A549 (cell line): ENCODE measurements around the gene CPED1. TPM values are rescaled to one million over a fixed set of nuclear protein-coding genes. Genes with fewer than 3 reads are reported as not detected.

ENCODE experiments used
- ATAC-seq, 2 experiments: fragments of 200-7000 bp in 1 of 2; fragments of >200 bp in 1 of 2; cut with Nextera tagmentation in 1 of 2; cut with Tn5 transposase in 1 of 2; 3 replicates each; pipeline versions ENCODE4 v1.8.0 to v1.9.1; 2018 to 2020; ENCODE audit warnings: mild to moderate bottlenecking in 1 of 2, moderate library complexity in 1 of 2
- CTCF ChIA-PET: fragments of 300-600 bp; sonication (Branson Sonifier 250); formaldehyde crosslinking; extraction: SDS; loops from one replicate; lab custom pipeline; 2021; ENCODE audit warnings: antibody characterized with exemption, inconsistent platforms; lab: Yijun Ruan, JAX
- POLR2A ChIA-PET: fragments of 350-600 bp; formaldehyde crosslinking; extraction: SDS; loops from one replicate; lab custom pipeline; 2021; ENCODE audit warnings: antibody characterized with exemption, inconsistent platforms; lab: Yijun Ruan, JAX
- DNase-seq, 2 experiments: peaks; one replicate each; pipeline versions ENCODE4 v3.0.0 to v3.0.0-alpha.2; 2011 to 2016; ENCODE audit warnings: low read depth in 1 of 2, low spot score in 1 of 2
- FAIRE-seq: peaks from 2 replicates; lab custom pipeline; 2011; peaks lifted over from hg19 to GRCh38; lab: Jason Lieb, UNC
- H3K27ac ChIP-seq, 2 experiments: fragments of >200 bp; sonication (Bioruptor Twin); formaldehyde crosslinking; 3 replicates each; pipeline ENCODE4 v1.5.1; 2016 to 2017
- H3K4me1 ChIP-seq: fragments of >200 bp; sonication (Bioruptor Twin); formaldehyde crosslinking; 3 replicates; pipeline ENCODE4 v1.6.1; 2016
- H3K4me2 ChIP-seq: fragments of >200 bp; sonication (Bioruptor Twin); formaldehyde crosslinking; 3 replicates; pipeline ENCODE4 v1.6.1; 2016
- H3K4me3 ChIP-seq: fragments of >200 bp; sonication (Bioruptor Twin); formaldehyde crosslinking; 3 replicates; pipeline ENCODE4 v1.5.1; 2016
- H3K9me3 ChIP-seq: fragments of >200 bp; sonication (Bioruptor Twin); formaldehyde crosslinking; 3 replicates; pipeline ENCODE4 v1.6.1; 2016
- GATA3 ChIP-seq: IDR thresholded peaks from 2 replicates; pipeline ENCODE4 v1.6.1; 2012; ENCODE audit warnings: borderline replicate concordance
- HOXB5 ChIP-seq: fragments of 250-450 bp; sonication (Bioruptor Pico); IDR thresholded peaks from 2 replicates; pipeline ENCODE4 v1.5.0; 2020; ENCODE audit warnings: mild to moderate bottlenecking, moderate library complexity
- KDM5A ChIP-seq: fragments of 200-600 bp; sonication (generic); IDR thresholded peaks from 2 replicates; pipeline ENCODE4 v1.6.1; 2016; ENCODE audit warnings: antibody characterized with exemption, mild to moderate bottlenecking
- MAZ ChIP-seq: fragments of 150-350 bp; IDR thresholded peaks from 2 replicates; pipeline ENCODE4 v1.6.1; 2014; ENCODE audit warnings: antibody characterized with exemption, low read depth, low read length, borderline replicate concordance
- RAD21 ChIP-seq, 2 experiments: fragments of >200 bp in 1 of 2; sonication (Bioruptor Twin) in 1 of 2; formaldehyde crosslinking in 1 of 2; IDR thresholded peaks in 1 of 2; conservative IDR thresholded peaks in 1 of 2; 2 replicates in 1 of 2; 3 replicates in 1 of 2; pipeline ENCODE4 v1.6.1; 2012 to 2018; ENCODE audit warnings: inconsistent platforms in 1 of 2
- RARB ChIP-seq: fragments of 250-450 bp; sonication (Bioruptor Pico); IDR thresholded peaks from 2 replicates; pipeline ENCODE4 v1.8.0; 2021; ENCODE audit warnings: mild to moderate bottlenecking, moderate library complexity
- RFX5 ChIP-seq: fragments of 450-650 bp; IDR thresholded peaks from 2 replicates; pipeline ENCODE4 v1.7.1; 2014; ENCODE audit warnings: antibody characterized with exemption, mild to moderate bottlenecking, moderate library complexity
- RNF2 ChIP-seq: fragments of 200-600 bp; sonication (generic); IDR thresholded peaks from 2 replicates; pipeline ENCODE4 v1.6.1; 2016; ENCODE audit warnings: low read depth, mild to moderate bottlenecking, antibody characterized with exemption, moderate library complexity, borderline replicate concordance
- WGBS: methylation state at CpG from one replicate; pipeline ENCODE4 v1.1.6; 2017; ENCODE audit errors: missing lambda C conversion rate; 5-methylcytosine and 5-hydroxymethylcytosine counted together
- polyA plus RNA-seq, 4 experiments: library from polyadenylated mRNA; depleted of rRNA in 3 of 4; stranded (reverse); fragments of >200 nt; fragmentation: RNase III in 1 of 4; extraction: RNeasy Plus Mini Kit Qiagen cat#74134 plus additional on column Dnase treatment in 1 of 4; gene quantifications; 2 replicates in 3 of 4; 3 replicates in 1 of 4; pipeline ENCODE4 v1.2.3, GENCODE V29; 2011 to 2017
- TF ChIP-seq, protein P1 (sequence below): fragments of 250-450 bp; sonication (Bioruptor Pico); IDR thresholded peaks from 2 replicates; pipeline ENCODE4 v1.5.0; 2021; ENCODE audit warnings: mild to moderate bottlenecking, moderate library complexity, borderline replicate concordance
- TF ChIP-seq, protein P2 (sequence below): fragments of 450-650 bp; IDR thresholded peaks from 2 replicates; pipeline ENCODE4 v1.6.1; 2014; ENCODE audit warnings: antibody characterized with exemption
- TF ChIP-seq, protein P3 (sequence below): fragments of >200 bp; sonication (Bioruptor Twin); formaldehyde crosslinking; IDR thresholded peaks from 2 replicates; pipeline ENCODE4 v1.6.1; 2016

CPED1 gene
- polyA plus RNA-seq, 2 of the 4 experiments (the other 2 are of a cell fraction): 0.03 TPM; not detected in 1

DNA sequence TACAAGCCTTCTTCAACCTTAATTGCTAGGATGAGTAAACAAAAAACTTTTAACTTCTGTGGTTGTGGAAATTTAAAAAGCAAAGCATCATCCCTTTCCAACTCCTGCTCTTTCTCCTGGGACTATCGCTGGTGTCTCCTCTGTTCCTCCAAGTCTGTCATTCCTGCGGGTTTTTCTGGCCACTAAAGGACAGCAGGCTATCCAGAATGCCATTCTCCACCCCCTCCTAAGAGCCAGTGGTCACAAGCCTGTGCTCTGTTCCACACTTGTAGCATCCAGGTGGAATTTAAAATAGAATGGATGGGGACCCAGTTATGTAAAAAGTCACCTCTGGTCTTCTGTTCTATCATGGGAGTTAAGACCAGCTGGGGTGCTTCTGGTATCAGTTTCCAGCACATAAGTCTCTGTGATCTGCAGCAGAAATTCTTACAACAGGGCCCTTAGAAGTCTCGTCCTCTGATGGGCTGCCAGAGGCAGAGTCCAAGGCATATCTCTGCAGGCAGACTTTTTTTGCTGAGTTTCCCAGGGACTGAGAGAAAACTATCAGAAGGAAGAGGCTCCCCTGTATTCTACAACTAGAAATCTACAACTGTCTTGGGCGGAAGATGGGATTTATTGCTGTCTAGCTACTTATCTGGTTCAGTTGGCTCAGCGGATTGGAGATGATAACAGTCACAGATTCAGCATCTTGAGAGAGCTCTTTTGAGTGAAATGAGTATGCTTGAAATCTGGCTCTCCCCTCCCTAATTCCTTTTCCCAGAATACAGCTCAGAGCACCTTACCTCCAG, 335.2 kb downstream of the CPED1 start:
- Histone ChIP-seq H3K4me1 (no peaks in the 10 kb centered on the region), H3K4me3 (no peak overlapping the region), H3K9me3 (no peaks in the 10 kb centered on the region), H3K4me2 (no peak overlapping the region), H3K27ac (no peak overlapping the region)
- 8% methylated on average over 5 of the region's 5 CpGs for WGBS
- DNase-seq: no peak
- ATAC-seq: no peak
- ChIA-PET CTCF (no interaction called here), POLR2A (no interaction called here)
- no peak for FAIRE-seq
- TF ChIP-seq, protein P1, sequence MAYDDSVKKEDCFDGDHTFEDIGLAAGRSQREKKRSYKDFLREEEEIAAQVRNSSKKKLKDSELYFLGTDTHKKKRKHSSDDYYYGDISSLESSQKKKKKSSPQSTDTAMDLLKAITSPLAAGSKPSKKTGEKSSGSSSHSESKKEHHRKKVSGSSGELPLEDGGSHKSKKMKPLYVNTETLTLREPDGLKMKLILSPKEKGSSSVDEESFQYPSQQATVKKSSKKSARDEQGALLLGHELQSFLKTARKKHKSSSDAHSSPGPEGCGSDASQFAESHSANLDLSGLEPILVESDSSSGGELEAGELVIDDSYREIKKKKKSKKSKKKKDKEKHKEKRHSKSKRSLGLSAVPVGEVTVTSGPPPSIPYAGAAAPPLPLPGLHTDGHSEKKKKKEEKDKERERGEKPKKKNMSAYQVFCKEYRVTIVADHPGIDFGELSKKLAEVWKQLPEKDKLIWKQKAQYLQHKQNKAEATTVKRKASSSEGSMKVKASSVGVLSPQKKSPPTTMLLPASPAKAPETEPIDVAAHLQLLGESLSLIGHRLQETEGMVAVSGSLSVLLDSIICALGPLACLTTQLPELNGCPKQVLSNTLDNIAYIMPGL (CRISPR knock-in tag): no peak
- TF ChIP-seq MAZ (no peak), RNF2 (no peak), RFX5 (no peak)
- TF ChIP-seq, protein P2, sequence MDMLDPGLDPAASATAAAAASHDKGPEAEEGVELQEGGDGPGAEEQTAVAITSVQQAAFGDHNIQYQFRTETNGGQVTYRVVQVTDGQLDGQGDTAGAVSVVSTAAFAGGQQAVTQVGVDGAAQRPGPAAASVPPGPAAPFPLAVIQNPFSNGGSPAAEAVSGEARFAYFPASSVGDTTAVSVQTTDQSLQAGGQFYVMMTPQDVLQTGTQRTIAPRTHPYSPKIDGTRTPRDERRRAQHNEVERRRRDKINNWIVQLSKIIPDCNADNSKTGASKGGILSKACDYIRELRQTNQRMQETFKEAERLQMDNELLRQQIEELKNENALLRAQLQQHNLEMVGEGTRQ: no peak

DNA sequence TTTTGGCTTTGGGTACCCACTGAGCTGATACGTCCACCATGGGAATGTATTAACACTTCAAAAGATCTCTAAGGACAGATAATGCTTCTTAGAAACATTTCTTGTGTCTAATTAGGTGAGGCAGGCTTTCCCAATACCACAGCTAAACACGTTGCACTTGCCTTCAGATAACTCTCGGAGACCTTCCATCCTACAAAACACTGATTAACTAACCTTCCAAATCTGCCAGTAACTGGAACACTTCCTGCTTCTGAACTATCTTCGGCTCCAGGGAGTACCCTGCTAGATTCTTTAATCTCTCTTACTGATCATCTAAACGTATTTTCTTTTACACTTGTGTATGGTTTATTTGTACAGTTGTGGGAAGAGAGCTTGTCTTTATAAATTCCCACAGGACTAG, 339.2 kb downstream of the CPED1 start:
- WGBS: 42% methylated on average over 5 of the region's 5 CpGs
- Histone ChIP-seq H3K4me2 (no peak overlapping the region), H3K27ac (no peak overlapping the region), H3K4me3 (no peak overlapping the region), H3K4me1 (peaks cover 18% of the 10 kb centered on the region; the same call in 2 of the 3 replicates), H3K9me3 (no peaks in the 10 kb centered on the region)
- no peak for FAIRE-seq
- ATAC-seq: no peak
- ChIA-PET POLR2A (no interaction called here), CTCF (interaction anchor here (0.6 kb wide), 2 partner anchors 71 to 175 kb away, joined by 3 to 4 read pairs; no protein-coding TSS in a partner anchor)
- DNase-seq: no peak
- no peak for TF ChIP-seq GATA3
- TF ChIP-seq KDM5A: no peak
- TF ChIP-seq RARB (CRISPR knock-in tag): no peak
- TF ChIP-seq HOXB5 (CRISPR knock-in tag): no peak
- no peak for TF ChIP-seq RAD21 (conservative IDR thresholded peaks at IDR 0.05 in 1 of 2, IDR thresholded peaks at IDR 0.05 in 1 of 2)
- TF ChIP-seq MAZ: no peak

DNA sequence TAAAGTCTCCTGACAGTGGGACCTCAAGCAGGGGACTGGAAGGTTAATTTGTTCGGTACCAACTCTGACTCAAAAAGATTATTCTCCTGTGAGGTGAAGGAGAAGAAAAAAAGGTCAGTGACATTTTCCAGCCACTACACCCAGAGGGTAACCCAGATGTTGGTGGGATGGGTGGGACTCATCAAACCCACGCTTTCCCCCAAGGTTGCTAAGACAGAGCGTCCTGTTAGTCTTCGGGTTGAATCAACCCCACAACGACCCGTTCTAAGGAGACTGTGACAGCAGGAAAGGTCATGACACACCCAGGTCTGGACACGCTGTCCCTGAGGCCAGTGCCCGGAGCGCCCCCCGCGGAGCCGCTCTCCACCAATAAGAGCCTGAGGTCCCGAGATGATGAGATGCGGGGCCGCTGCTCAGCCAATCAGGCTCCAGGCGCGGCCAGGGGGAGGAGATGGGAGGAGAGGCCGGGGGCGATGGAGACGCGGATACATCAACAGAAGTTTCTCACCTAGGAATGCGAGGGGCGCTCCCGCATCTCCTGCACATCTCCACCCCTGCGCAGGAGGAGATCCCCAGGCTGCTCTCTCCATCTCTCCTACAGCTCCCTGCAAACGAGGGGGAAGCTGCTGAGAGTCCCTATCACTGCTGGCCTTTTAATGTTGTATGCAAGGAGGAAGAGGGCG, 340.1 kb downstream of the CPED1 start, which contains the start of gene WNT16:
TSS of gene WNT16 (plus strand) at position 493 of the 683 bp plus-strand sequence. CDS start 293 bp downstream, outside the sequence.
- H3K4me2 ChIP-seq: peak within 1 kb of the TSS; percentile 94
- CTCF ChIA-PET: interaction anchor here (1.2 kb wide), 1 partner anchor 14 kb away, joined by 3 read pairs; no protein-coding TSS in a partner anchor
- peak within 1 kb of the TSS; percentile 42 for H3K4me3 ChIP-seq
- H3K27ac ChIP-seq: no peak within 1 kb of the TSS
- TF ChIP-seq, protein P3, sequence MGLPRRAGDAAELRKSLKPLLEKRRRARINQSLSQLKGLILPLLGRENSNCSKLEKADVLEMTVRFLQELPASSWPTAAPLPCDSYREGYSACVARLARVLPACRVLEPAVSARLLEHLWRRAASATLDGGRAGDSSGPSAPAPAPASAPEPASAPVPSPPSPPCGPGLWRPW: no peak
- 36% methylated on average over 27 of the region's 27 CpGs for WGBS
- FAIRE-seq (no peak), ATAC-seq (peak; percentile 42 to 59), DNase-seq (no peak)
- POLR2A ChIA-PET: no interaction called here
- H3K9me3 ChIP-seq: no peaks in the 10 kb centered on the region
- peaks cover 18% of the 10 kb centered on the region; the same call in 2 of the 3 replicates for H3K4me1 ChIP-seq
